SK-N-SH treated with all-trans-retinoic acid at 6 μM for 48 hours (cell line): Measurements from ENCODE around the gene CRKL.

ENCODE experiments used
- ATAC-seq: fragments of 200-7000 bp; cut with Tn5 transposase; 3 replicates; pipeline ENCODE4 v1.9.1; 2020; ENCODE audit warnings: mild to moderate bottlenecking, moderate library complexity
- ARNTL ChIP-seq: fragments of 450-650 bp; formaldehyde crosslinking; IDR thresholded peaks from 2 replicates; pipeline ENCODE4 v1.5.0; 2020; ENCODE audit warnings: low read depth, mild to moderate bottlenecking, moderate library complexity, borderline replicate concordance
- BACH2 ChIP-seq: fragments of 250-450 bp; sonication (Bioruptor Pico); IDR thresholded peaks from 2 replicates; pipeline ENCODE4 v1.9.0; 2021; ENCODE audit warnings: mild to moderate bottlenecking, borderline replicate concordance
- CSDC2 ChIP-seq: fragments of 250-450 bp; sonication (Bioruptor Pico); IDR thresholded peaks from 2 replicates; pipeline ENCODE4 v1.5.0; 2020; ENCODE audit warnings: mild to moderate bottlenecking, moderate library complexity
- ESRRG ChIP-seq: fragments of 250-450 bp; sonication (Bioruptor Pico); IDR thresholded peaks from 2 replicates; pipeline ENCODE4 v1.6.1; 2021; ENCODE audit warnings: mild to moderate bottlenecking
- GLIS3 ChIP-seq: fragments of 250-450 bp; sonication (Bioruptor Pico); IDR thresholded peaks from 2 replicates; pipeline ENCODE4 v1.5.0; 2020; ENCODE audit warnings: mild to moderate bottlenecking, moderate library complexity
- OSR1 ChIP-seq: fragments of 250-450 bp; sonication (Bioruptor Pico); IDR thresholded peaks from 2 replicates; pipeline ENCODE4 v1.8.0; 2022; ENCODE audit warnings: moderate library complexity, mild to moderate bottlenecking, inconsistent platforms
- PPARA ChIP-seq: fragments of 250-450 bp; sonication (Bioruptor Pico); IDR thresholded peaks from 2 replicates; pipeline ENCODE4 v1.5.0; 2020; ENCODE audit warnings: mild to moderate bottlenecking, borderline replicate concordance
- RARB ChIP-seq: fragments of 250-450 bp; sonication (Bioruptor Pico); IDR thresholded peaks from 2 replicates; pipeline ENCODE4 v1.8.0; 2021; ENCODE audit warnings: mild to moderate bottlenecking, moderate library complexity
- SNAI2 ChIP-seq: fragments of 250-450 bp; sonication (Bioruptor Pico); IDR thresholded peaks from 2 replicates; pipeline ENCODE4 v1.5.0; 2020; ENCODE audit warnings: mild to moderate bottlenecking, moderate library complexity
- ZC3H10 ChIP-seq: fragments of 250-450 bp; sonication (Bioruptor Pico); IDR thresholded peaks from 2 replicates; pipeline ENCODE4 v1.5.1; 2021; ENCODE audit warnings: mild to moderate bottlenecking, moderate library complexity
- ZFP30 ChIP-seq: fragments of 450-650 bp; formaldehyde crosslinking; IDR thresholded peaks from 2 replicates; pipeline ENCODE4 v1.5.0; 2022; ENCODE audit warnings: mild to moderate bottlenecking, moderate library complexity
- ZNF565 ChIP-seq: fragments of 450-650 bp; formaldehyde crosslinking; conservative IDR thresholded peaks from 2 replicates; pipeline ENCODE4 v1.5.0; 2020; ENCODE audit warnings: low read depth, mild to moderate bottlenecking, moderate library complexity
- ZNF70 ChIP-seq: fragments of 450-650 bp; formaldehyde crosslinking; IDR thresholded peaks from 2 replicates; pipeline ENCODE4 v1.5.0; 2020; ENCODE audit warnings: mild to moderate bottlenecking, moderate library complexity
- ZNF8 ChIP-seq: fragments of 450-650 bp; formaldehyde crosslinking; IDR thresholded peaks from 2 replicates; pipeline ENCODE4 v1.5.0; 2020; ENCODE audit warnings: mild to moderate bottlenecking, moderate library complexity
- TF ChIP-seq, protein P1 (sequence below): fragments of 250-450 bp; sonication (Bioruptor Pico); IDR thresholded peaks from 2 replicates; pipeline ENCODE4 v1.5.1; 2020; ENCODE audit warnings: low read depth, mild to moderate bottlenecking, moderate library complexity
- TF ChIP-seq, protein P2 (sequence below): fragments of 250-450 bp; sonication (Bioruptor Pico); IDR thresholded peaks from 2 replicates; pipeline ENCODE4 v1.8.0; 2020; ENCODE audit warnings: mild to moderate bottlenecking, moderate library complexity, borderline replicate concordance
- TF ChIP-seq, protein P3 (sequence below): fragments of 250-450 bp; sonication (Bioruptor Pico); IDR thresholded peaks from 2 replicates; pipeline ENCODE4 v1.5.0; 2020; ENCODE audit warnings: mild to moderate bottlenecking, moderate library complexity
- TF ChIP-seq, protein P4 (sequence below): fragments of 250-450 bp; sonication (Bioruptor Pico); IDR thresholded peaks from 2 replicates; pipeline ENCODE4 v1.5.1; 2021; ENCODE audit warnings: mild to moderate bottlenecking, moderate library complexity

The CRKL gene

DNA sequence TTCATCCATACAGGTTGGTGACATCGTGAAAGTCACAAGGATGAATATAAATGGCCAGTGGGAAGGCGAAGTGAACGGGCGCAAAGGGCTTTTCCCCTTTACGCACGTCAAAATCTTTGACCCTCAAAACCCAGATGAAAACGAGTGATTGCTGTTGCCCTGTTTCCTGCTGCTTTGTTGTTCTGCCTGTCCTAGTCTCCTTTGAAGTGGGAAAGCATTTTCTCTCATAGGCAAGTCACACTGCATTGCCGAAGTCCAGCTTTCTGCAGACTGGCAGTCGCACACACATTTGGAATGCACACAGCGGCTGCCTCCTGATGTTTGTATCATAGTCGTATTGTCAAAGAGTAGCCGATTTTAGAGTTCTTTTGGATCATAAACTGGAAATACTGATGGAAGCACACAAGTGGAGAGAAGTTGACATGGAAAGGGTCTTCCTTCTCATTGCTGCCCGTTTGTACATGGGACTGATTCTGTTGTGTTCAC lies 32.5 kb downstream of the CRKL start (continued):
- TF ChIP-seq, protein P1, sequence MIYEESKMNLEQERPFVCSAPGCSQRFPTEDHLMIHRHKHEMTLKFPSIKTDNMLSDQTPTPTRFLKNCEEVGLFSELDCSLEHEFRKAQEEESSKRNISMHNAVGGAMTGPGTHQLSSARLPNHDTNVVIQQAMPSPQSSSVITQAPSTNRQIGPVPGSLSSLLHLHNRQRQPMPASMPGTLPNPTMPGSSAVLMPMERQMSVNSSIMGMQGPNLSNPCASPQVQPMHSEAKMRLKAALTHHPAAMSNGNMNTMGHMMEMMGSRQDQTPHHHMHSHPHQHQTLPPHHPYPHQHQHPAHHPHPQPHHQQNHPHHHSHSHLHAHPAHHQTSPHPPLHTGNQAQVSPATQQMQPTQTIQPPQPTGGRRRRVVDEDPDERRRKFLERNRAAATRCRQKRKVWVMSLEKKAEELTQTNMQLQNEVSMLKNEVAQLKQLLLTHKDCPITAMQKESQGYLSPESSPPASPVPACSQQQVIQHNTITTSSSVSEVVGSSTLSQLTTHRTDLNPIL (CRISPR knock-in tag): no peak
- TF ChIP-seq SNAI2: no peak

DNA sequence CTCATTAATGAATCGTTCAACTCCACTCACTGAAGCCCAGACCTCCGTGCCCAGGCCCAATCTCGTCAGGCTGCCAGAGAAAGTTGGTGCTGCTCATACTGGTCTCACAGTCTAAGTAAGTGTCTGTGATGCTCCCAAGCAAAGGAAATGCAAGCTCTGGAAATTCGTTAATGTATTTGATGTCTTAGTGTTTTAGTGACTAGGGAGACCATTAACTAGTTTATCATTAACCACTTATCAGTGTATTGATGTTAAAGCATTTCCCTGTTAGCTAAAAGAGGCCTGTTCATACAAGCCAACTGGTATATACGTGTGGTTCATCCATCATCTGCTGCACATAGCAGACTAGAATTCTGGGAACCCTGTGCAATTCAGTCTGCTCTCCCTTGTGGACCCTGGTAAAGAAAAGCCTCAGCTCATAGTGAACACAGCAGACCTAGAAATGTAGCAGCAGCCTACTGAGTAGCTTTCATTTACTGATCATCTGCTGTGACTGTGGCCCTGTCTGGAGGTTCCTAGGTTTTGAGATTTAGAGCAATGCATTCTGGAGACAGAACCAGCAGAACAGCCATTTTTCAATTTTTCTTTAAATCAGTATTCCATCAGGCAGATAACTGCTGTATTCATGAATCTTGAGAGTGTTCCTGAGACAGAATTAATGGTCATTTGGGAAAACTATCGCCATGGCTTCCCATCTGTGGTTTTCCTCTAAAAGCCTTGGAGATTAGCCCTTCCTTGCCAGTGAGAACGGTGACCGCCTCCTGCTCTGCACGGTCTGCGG lies 34.1 kb downstream of the CRKL start:
- TF ChIP-seq ESRRG (CRISPR knock-in tag): no peak
- TF ChIP-seq BACH2 (CRISPR knock-in tag): no peak
- TF ChIP-seq, protein P2, sequence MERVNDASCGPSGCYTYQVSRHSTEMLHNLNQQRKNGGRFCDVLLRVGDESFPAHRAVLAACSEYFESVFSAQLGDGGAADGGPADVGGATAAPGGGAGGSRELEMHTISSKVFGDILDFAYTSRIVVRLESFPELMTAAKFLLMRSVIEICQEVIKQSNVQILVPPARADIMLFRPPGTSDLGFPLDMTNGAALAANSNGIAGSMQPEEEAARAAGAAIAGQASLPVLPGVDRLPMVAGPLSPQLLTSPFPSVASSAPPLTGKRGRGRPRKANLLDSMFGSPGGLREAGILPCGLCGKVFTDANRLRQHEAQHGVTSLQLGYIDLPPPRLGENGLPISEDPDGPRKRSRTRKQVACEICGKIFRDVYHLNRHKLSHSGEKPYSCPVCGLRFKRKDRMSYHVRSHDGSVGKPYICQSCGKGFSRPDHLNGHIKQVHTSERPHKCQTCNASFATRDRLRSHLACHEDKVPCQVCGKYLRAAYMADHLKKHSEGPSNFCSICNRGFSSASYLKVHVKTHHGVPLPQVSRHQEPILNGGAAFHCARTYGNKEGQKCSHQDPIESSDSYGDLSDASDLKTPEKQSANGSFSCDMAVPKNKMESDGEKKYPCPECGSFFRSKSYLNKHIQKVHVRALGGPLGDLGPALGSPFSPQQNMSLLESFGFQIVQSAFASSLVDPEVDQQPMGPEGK: no peak
- no peak for ATAC-seq

GRCh38 chr22:20951932-20952380 lies 34.7 kb downstream of the CRKL start:
- TF ChIP-seq ARNTL: no peak
- TF ChIP-seq SNAI2: no peak
- TF ChIP-seq, protein P2: no peak
- TF ChIP-seq RARB (CRISPR knock-in tag): no peak
- TF ChIP-seq OSR1 (CRISPR knock-in tag): no peak
- TF ChIP-seq ZNF565 (CRISPR knock-in tag): no peak
- TF ChIP-seq, protein P1 (CRISPR knock-in tag): no peak
- no peak for TF ChIP-seq PPARA (CRISPR knock-in tag)
- no peak for TF ChIP-seq BACH2 (CRISPR knock-in tag)
- no peak for TF ChIP-seq ZC3H10 (CRISPR knock-in tag)
- no peak for TF ChIP-seq ZFP30 (CRISPR knock-in tag)
- no peak for TF ChIP-seq ZNF8
- TF ChIP-seq, protein P3, sequence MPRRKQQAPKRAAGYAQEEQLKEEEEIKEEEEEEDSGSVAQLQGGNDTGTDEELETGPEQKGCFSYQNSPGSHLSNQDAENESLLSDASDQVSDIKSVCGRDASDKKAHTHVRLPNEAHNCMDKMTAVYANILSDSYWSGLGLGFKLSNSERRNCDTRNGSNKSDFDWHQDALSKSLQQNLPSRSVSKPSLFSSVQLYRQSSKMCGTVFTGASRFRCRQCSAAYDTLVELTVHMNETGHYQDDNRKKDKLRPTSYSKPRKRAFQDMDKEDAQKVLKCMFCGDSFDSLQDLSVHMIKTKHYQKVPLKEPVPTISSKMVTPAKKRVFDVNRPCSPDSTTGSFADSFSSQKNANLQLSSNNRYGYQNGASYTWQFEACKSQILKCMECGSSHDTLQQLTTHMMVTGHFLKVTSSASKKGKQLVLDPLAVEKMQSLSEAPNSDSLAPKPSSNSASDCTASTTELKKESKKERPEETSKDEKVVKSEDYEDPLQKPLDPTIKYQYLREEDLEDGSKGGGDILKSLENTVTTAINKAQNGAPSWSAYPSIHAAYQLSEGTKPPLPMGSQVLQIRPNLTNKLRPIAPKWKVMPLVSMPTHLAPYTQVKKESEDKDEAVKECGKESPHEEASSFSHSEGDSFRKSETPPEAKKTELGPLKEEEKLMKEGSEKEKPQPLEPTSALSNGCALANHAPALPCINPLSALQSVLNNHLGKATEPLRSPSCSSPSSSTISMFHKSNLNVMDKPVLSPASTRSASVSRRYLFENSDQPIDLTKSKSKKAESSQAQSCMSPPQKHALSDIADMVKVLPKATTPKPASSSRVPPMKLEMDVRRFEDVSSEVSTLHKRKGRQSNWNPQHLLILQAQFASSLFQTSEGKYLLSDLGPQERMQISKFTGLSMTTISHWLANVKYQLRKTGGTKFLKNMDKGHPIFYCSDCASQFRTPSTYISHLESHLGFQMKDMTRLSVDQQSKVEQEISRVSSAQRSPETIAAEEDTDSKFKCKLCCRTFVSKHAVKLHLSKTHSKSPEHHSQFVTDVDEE (CRISPR knock-in tag): no peak
- no peak for TF ChIP-seq ESRRG (CRISPR knock-in tag)
- TF ChIP-seq ZNF70 (CRISPR knock-in tag): no peak
- no peak for ATAC-seq

DNA sequence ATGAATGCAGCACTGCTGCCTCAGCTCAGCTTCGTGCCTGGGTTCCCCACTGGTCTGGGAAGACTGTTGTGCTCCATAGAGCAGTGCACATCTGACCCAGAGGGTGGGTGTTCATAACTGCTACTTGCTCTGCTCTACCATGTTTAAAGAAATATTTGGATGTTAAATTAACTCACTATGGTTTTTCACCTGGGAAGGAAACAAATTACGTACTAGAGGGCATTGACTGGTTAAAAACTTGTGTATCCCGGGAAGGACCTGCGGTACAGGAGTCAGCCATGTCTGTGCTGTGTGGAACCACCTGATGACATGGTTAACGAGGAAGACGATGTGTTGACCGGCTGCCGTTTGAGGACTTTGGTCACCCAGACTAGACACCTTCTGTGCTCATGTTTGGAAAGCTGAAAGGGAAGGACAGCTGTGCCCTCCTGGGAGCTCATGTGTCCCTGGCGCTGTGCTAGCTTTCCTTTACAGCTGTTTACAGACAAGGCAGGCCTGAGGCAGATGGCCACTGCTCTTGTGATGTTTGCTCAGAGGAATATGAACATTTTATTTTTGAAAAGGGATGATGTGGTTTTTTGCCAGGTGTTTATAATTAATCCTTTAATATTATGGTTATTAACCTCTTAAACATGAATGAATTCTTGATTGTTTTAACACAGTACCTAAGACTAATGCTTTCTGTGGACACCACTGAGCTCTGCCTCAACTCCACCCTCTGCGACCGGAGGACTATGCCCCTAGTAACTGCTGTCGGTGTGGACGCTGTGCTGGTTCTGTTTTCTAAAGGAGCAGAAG lies 35.5 kb downstream of the CRKL start:
- ATAC-seq: no peak
- TF ChIP-seq ARNTL (no peak), GLIS3 (CRISPR knock-in tag) (no peak), RARB (CRISPR knock-in tag) (no peak), ZNF8 (no peak), ESRRG (CRISPR knock-in tag) (no peak), CSDC2 (CRISPR knock-in tag) (no peak)
- TF ChIP-seq, protein P3 (CRISPR knock-in tag): no peak
- TF ChIP-seq, protein P1 (CRISPR knock-in tag): no peak
- TF ChIP-seq, protein P4, sequence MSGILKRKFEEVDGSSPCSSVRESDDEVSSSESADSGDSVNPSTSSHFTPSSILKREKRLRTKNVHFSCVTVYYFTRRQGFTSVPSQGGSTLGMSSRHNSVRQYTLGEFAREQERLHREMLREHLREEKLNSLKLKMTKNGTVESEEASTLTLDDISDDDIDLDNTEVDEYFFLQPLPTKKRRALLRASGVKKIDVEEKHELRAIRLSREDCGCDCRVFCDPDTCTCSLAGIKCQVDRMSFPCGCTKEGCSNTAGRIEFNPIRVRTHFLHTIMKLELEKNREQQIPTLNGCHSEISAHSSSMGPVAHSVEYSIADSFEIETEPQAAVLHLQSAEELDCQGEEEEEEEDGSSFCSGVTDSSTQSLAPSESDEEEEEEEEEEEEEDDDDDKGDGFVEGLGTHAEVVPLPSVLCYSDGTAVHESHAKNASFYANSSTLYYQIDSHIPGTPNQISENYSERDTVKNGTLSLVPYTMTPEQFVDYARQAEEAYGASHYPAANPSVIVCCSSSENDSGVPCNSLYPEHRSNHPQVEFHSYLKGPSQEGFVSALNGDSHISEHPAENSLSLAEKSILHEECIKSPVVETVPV (CRISPR knock-in tag): no peak
